Pancreas (tissue), 10 donors: Measurements from ENCODE around the gene MYL10. TPM values are rescaled to one million over a fixed set of nuclear protein-coding genes. Genes with fewer than 3 reads are reported as not detected.

Experiments
- ATAC-seq, 4 donors: fragments of 200-7000 bp; cut with Tn5 transposase; one replicate each; pipeline versions ENCODE4 v1.8.0 to v1.9.1; 2020; ENCODE audit warnings: mild to moderate bottlenecking in 4 of 4, moderate library complexity in 4 of 4
- DNase-seq, 6 donors: peaks; one replicate each; pipeline ENCODE4 v3.0.0-alpha.2; 2020
- FAIRE-seq: peaks from 2 replicates; lab custom pipeline; 2012; peaks lifted over from hg19 to GRCh38; lab: Jason Lieb, UNC
- H3K27ac ChIP-seq, 4 donors: fragments of 200-600 bp; sonication (generic); 1 replicate in 3 of 4; 2 replicates in 1 of 4; pipeline versions ENCODE4 v1.5.0 to v1.8.0; 2020
- H3K27me3 ChIP-seq, 4 donors: fragments of 200-600 bp; one replicate each; pipeline ENCODE4 v1.8.0; 2021
- H3K36me3 ChIP-seq, 3 donors: fragments of 200-600 bp; sonication (generic) in 1 of 3; one replicate each; pipeline versions ENCODE4 v1.5.0 to v1.8.0; 2020 to 2021
- H3K4me1 ChIP-seq, 3 donors: fragments of 200-600 bp; one replicate each; pipeline ENCODE4 v1.8.0; 2021
- H3K4me3 ChIP-seq, 4 donors: fragments of 200-600 bp; sonication (generic) in 2 of 4; one replicate each; pipeline versions ENCODE4 v1.5.0 to v1.8.0; 2020 to 2021
- H3K9me3 ChIP-seq, 4 donors: fragments of 200-600 bp; one replicate each; pipeline ENCODE4 v1.8.0; 2021
- CTCF ChIP-seq, 4 donors: fragments of 200-600 bp; sonication (generic) in 3 of 4; IDR thresholded peaks; one replicate each; pipeline versions ENCODE4 v1.5.0 to v1.8.0; 2021; ENCODE audit warnings: antibody characterized with exemption in 4 of 4
- WGBS, 2 donors: extraction: QIAGEN DNeasy Blood & Tissue Kit; methylation state at CpG; one replicate each; pipeline ENCODE4 v1.1.7; 2013; 5-methylcytosine and 5-hydroxymethylcytosine counted together
- intact Hi-C, 3 donors: fragments of 100-400 bp; cut with DNase I; formaldehyde crosslinking; loops; one replicate each; pipeline versions ENCODE4 v1.11.1 to v1.14.2; 2022
- polyA plus RNA-seq, 2 donors: library from polyadenylated mRNA; stranded (reverse); fragments of 200-250 nt; gene quantifications; one replicate each; pipeline ENCODE4 v1.2.3, GENCODE V29; 2013
- total RNA-seq, 6 donors: library from RNA; stranded (reverse); fragmentation: NEBNext Ultra II Directional in 4 of 6; extraction: Animal tissue kit (Norgen Biotek cat#: 25700) in 4 of 6; gene quantifications; one replicate each; pipeline versions ENCODE4 v1.2.1 to v1.2.4, GENCODE V29; 2021 to 2023
- donor health status: healthy with polysubstance abuse.
- donor health status: DM: no; HTN: no; CAD: no; lungs with moderate emphysema.
- donor health status: DM: no; HTN: no; CAD: no.
- donor health status: control.
- donor health status: control.
- donor health status: Bipolar disorder and iron deficiency.
- donor health status: DM: yes; HTN: yes; CAD: no.
- donor health status: DM: no; HTN: no; CAD: no.
- donor health status: DM: no; HTN: no; CAD: no.
- donor health status: DM: yes; HTN: yes; CAD: no.

Gene MYL10
- total and polyA plus RNA-seq, 8 donors: not detected

GRCh38 chr7:101614098-101614938, 14.8 kb downstream of the MYL10 start:
- FAIRE-seq: no peak
- ATAC-seq: no peak
- intact Hi-C loops: no loop called here
- no peak for TF ChIP-seq CTCF (IDR thresholded peaks at IDR 0.05)
- Histone ChIP-seq H3K9me3 (no peaks in the 10 kb centered on the region), H3K27me3 (no peaks in the 10 kb centered on the region), H3K4me1 (no peaks in the 10 kb centered on the region), H3K4me3 (no peak overlapping the region), H3K36me3 (no peaks in the 10 kb centered on the region), H3K27ac (no peak overlapping the region)
- DNase-seq: no peak
- 71 to 79% methylated on average over 13 of the region's 13 CpGs for WGBS, 2 donors

GRCh38 chr7:101612885-101613515, 16.1 kb downstream of the MYL10 start:
- H3K9me3 ChIP-seq: no peaks in the 10 kb centered on the region
- no peak for ATAC-seq
- DNase-seq: no peak
- H3K36me3 ChIP-seq: no peaks in the 10 kb centered on the region
- H3K27ac ChIP-seq: no peak overlapping the region
- intact Hi-C loops: no loop called here
- FAIRE-seq: no peak
- peaks cover 0 to 3% (median 0%) of the 10 kb centered on the region in 3 donors for H3K4me1 ChIP-seq
- no peaks in the 10 kb centered on the region for H3K27me3 ChIP-seq
- 55 to 59% methylated on average over 13 of the region's 13 CpGs for WGBS, 2 donors
- no peak overlapping the region for H3K4me3 ChIP-seq
- no peak for TF ChIP-seq CTCF (IDR thresholded peaks at IDR 0.05)

GRCh38 chr7:101608772-101609713, 20.1 kb downstream of the MYL10 start:
- WGBS, 2 donors: 18 to 25% methylated on average over 12 of the region's 12 CpGs
- intact Hi-C loops: no loop called here
- Histone ChIP-seq H3K27me3 (no peaks in the 10 kb centered on the region), H3K4me1 (peaks cover 0 to 3% (median 0%) of the 10 kb centered on the region in 3 donors), H3K9me3 (no peaks in the 10 kb centered on the region), H3K36me3 (no peaks in the 10 kb centered on the region), H3K4me3 (no peak overlapping the region), H3K27ac (no peak overlapping the region)
- DNase-seq: peak; percentile 80 to 93 (median 86)
- peak; percentile 98 to 100 (median 99) for ATAC-seq
- TF ChIP-seq CTCF (IDR thresholded peaks at IDR 0.05): no peak
- no peak for FAIRE-seq

GRCh38 chr7:101606498-101606923, 22.6 kb downstream of the MYL10 start:
- intact Hi-C loops: no loop called here
- TF ChIP-seq CTCF (IDR thresholded peaks at IDR 0.05): no peak

More at GRCh38 chr7:101606498-101606923, 22.6 kb downstream of the MYL10 start:
- WGBS, 2 donors: 70 to 76% methylated on average over 2 of the region's 2 CpGs
- peaks cover 0 to 3% (median 0%) of the 10 kb centered on the region in 3 donors for H3K4me1 ChIP-seq
- no peak overlapping the region for H3K4me3 ChIP-seq
- H3K27me3 ChIP-seq: no peaks in the 10 kb centered on the region
- H3K9me3 ChIP-seq: no peaks in the 10 kb centered on the region
- ATAC-seq: no peak
- DNase-seq: no peak
- no peaks in the 10 kb centered on the region for H3K36me3 ChIP-seq
- no peak overlapping the region for H3K27ac ChIP-seq
- no peak for FAIRE-seq
